Medulla oblongata (tissue), 1 donor: ENCODE data around the gene TPST2.

Experiments used
- DNase-seq: peaks from one replicate; pipeline ENCODE4 v3.0.0-alpha.2; 2015; ENCODE audit errors: extremely low spot score

Gene TPST2

GRCh38 chr22:26580240-26580962 lies 9.5 kb downstream of the TPST2 start:
- no peak for DNase-seq

- peak; percentile 56 for DNase-seq
These were observed 10.5 kb downstream of the TPST2 start for GRCh38 chr22:26579331-26579886.

GRCh38 chr22:26577081-26577480 lies 12.9 kb downstream of the TPST2 start:
- DNase-seq = no peak

- peak; percentile 63 for DNase-seq
These were observed 13.8 kb downstream of the TPST2 start for GRCh38 chr22:26576026-26576680.

- DNase-seq = no peak
These were observed 15.8 kb downstream of the TPST2 start for GRCh38 chr22:26574001-26574723.

- DNase-seq = peak; percentile 73
These were observed 16.8 kb downstream of the TPST2 start for GRCh38 chr22:26573026-26573662.

GRCh38 chr22:26570864-26571525 lies 18.9 kb downstream of the TPST2 start:
- DNase-seq = no peak

GRCh38 chr22:26570115-26570514 lies 19.8 kb downstream of the TPST2 start:
- DNase-seq = peak; percentile 26

- no peak for DNase-seq
These were observed 21.7 kb downstream of the TPST2 start for GRCh38 chr22:26568207-26568706.

GRCh38 chr22:26567610-26568009 lies 22.3 kb downstream of the TPST2 start:
- no peak for DNase-seq

GRCh38 chr22:26566994-26567393 lies 22.9 kb downstream of the TPST2 start:
- no peak for DNase-seq

GRCh38 chr22:26565889-26566288 lies 24.0 kb downstream of the TPST2 start:
- DNase-seq = no peak

- DNase-seq = no peak
These were observed 24.8 kb downstream of the TPST2 start for GRCh38 chr22:26565181-26565580.

- DNase-seq = no peak
These were observed 25.3 kb downstream of the TPST2 start for GRCh38 chr22:26564672-26565071.

GRCh38 chr22:26564181-26564580 lies 25.8 kb downstream of the TPST2 start:
- DNase-seq = no peak

- DNase-seq = no peak
These were observed 26.9 kb downstream of the TPST2 start for GRCh38 chr22:26563022-26563421.

GRCh38 chr22:26561756-26562417 lies 28.0 kb downstream of the TPST2 start:
- DNase-seq = peak; percentile 61

GRCh38 chr22:26559961-26560575 lies 29.9 kb downstream of the TPST2 start:
- no peak for DNase-seq

- no peak for DNase-seq
These were observed 31.6 kb downstream of the TPST2 start for GRCh38 chr22:26558248-26558895.

- DNase-seq = no peak
These were observed 33.0 kb downstream of the TPST2 start for GRCh38 chr22:26556904-26557303.
